GM19438 (cell line): ENCODE measurements around the gene DNAH17.

ENCODE experiments used
- ATAC-seq: cut with Tn5 transposase; IDR thresholded peaks from one replicate; pipeline ENCODE4 v1.9.1; 2021; ENCODE audit warnings: low read depth; ENCODE audit not compliant: unreplicated experiment

DNAH17 gene

GRCh38 chr17:78421534-78422266, 155.5 kb downstream of the DNAH17 start:
- no peak for ATAC-seq

GRCh38 chr17:78421084-78421533, 156.1 kb downstream of the DNAH17 start:
- no peak for ATAC-seq

GRCh38 chr17:78419970-78420815, 157.0 kb downstream of the DNAH17 start:
- ATAC-seq, result no peak

- ATAC-seq, result no peak
These were observed 158.7 kb downstream of the DNAH17 start for GRCh38 chr17:78418326-78419026.

GRCh38 chr17:78417531-78417909, 159.7 kb downstream of the DNAH17 start:
- ATAC-seq, result no peak

GRCh38 chr17:78416791-78417530, 160.2 kb downstream of the DNAH17 start:
- no peak for ATAC-seq

- ATAC-seq, result no peak
These were observed 161.1 kb downstream of the DNAH17 start for GRCh38 chr17:78415821-78416711.

- no peak for ATAC-seq
These were observed 162.7 kb downstream of the DNAH17 start for GRCh38 chr17:78414178-78415162.

- ATAC-seq, result no peak
These were observed 164.8 kb downstream of the DNAH17 start for GRCh38 chr17:78412403-78412802.

- no peak for ATAC-seq
These were observed 165.8 kb downstream of the DNAH17 start for GRCh38 chr17:78411241-78411857.

GRCh38 chr17:78409191-78409928, 167.8 kb downstream of the DNAH17 start:
- no peak for ATAC-seq

GRCh38 chr17:78408476-78409050, 168.6 kb downstream of the DNAH17 start:
- ATAC-seq, result no peak

GRCh38 chr17:78407387-78408000, 169.7 kb downstream of the DNAH17 start:
- no peak for ATAC-seq

- ATAC-seq, result no peak
These were observed 170.3 kb downstream of the DNAH17 start for GRCh38 chr17:78406920-78407319.

- ATAC-seq, result no peak
These were observed 170.8 kb downstream of the DNAH17 start for GRCh38 chr17:78406396-78406795.

- no peak for ATAC-seq
These were observed 173.4 kb downstream of the DNAH17 start for GRCh38 chr17:78403822-78404221.
